ENCODE measurements around the gene AJAP1.

DNA sequence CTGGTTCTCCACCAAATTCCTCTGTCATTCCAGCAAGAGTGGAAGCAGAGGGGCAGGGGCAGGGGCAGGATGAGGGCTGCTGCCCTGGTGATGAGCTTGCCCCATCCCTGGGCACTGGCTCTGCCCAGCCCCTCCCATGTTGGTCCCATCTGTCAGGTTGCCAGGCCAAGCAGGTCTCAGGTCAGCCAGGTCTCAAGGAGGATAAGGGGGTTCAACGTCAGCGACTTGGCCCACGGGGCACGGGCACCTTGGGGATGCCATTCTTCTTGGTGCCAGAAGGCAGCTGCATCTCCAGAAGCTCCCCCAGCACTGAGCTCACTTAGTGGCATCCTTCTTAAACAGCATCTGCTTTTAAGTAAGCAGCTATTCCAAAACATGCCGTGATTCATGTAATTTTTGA is 133.1 kb downstream of the AJAP1 start:
- TF ChIP-seq, protein P1, sequence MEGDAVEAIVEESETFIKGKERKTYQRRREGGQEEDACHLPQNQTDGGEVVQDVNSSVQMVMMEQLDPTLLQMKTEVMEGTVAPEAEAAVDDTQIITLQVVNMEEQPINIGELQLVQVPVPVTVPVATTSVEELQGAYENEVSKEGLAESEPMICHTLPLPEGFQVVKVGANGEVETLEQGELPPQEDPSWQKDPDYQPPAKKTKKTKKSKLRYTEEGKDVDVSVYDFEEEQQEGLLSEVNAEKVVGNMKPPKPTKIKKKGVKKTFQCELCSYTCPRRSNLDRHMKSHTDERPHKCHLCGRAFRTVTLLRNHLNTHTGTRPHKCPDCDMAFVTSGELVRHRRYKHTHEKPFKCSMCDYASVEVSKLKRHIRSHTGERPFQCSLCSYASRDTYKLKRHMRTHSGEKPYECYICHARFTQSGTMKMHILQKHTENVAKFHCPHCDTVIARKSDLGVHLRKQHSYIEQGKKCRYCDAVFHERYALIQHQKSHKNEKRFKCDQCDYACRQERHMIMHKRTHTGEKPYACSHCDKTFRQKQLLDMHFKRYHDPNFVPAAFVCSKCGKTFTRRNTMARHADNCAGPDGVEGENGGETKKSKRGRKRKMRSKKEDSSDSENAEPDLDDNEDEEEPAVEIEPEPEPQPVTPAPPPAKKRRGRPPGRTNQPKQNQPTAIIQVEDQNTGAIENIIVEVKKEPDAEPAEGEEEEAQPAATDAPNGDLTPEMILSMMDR (IDR thresholded peaks at IDR 0.05): no peak
- TF ChIP-seq POLR2A (IDR thresholded peaks at IDR 0.05): no peak

All from breast epithelium (tissue), 3 donors.